GM23248 (cell line): ENCODE measurements around the gene AMPH. TPM values are rescaled to one million over a fixed set of nuclear protein-coding genes. Genes with fewer than 3 reads are reported as not detected.

ENCODE experiments used
- DNase-seq: peaks from one replicate; pipeline ENCODE4 v3.0.0-alpha.2; 2015
- H2AFZ ChIP-seq: fragments of 200-600 bp; sonication (generic); 2 replicates; pipeline ENCODE4 v1.6.1; 2016; ENCODE audit warnings: antibody characterized with exemption
- H3F3A ChIP-seq: fragments of 200-600 bp; sonication (generic); 2 replicates; pipeline ENCODE4 v1.6.1; 2016; ENCODE audit warnings: mild to moderate bottlenecking, antibody characterized with exemption, mixed run types; ENCODE audit not compliant: insufficient read depth
- H3K27ac ChIP-seq: fragments of 200-600 bp; sonication (generic); 2 replicates; pipeline ENCODE4 v1.5.1; 2016; ENCODE audit warnings: mild to moderate bottlenecking
- H3K27me3 ChIP-seq: fragments of 200-600 bp; sonication (generic); replicated peaks from 2 replicates; pipeline ENCODE4 v1.6.1; 2016; ENCODE audit warnings: mild to moderate bottlenecking; ENCODE audit not compliant: insufficient read depth
- H3K36me3 ChIP-seq: fragments of 200-600 bp; sonication (generic); 2 replicates; pipeline ENCODE4 v1.6.1; 2016; ENCODE audit warnings: low read depth, mild to moderate bottlenecking
- H3K4me1 ChIP-seq: fragments of 200-600 bp; sonication (generic); 2 replicates; pipeline ENCODE4 v1.6.1; 2016; ENCODE audit warnings: mild to moderate bottlenecking; ENCODE audit not compliant: insufficient read depth
- H3K4me2 ChIP-seq: fragments of 200-600 bp; sonication (generic); one replicate; pipeline ENCODE4 v1.6.1; 2016; ENCODE audit warnings: mild to moderate bottlenecking; ENCODE audit not compliant: unreplicated experiment
- H3K4me3 ChIP-seq: fragments of 200-600 bp; sonication (generic); 2 replicates; pipeline ENCODE4 v1.5.1; 2016; ENCODE audit warnings: mild to moderate bottlenecking
- H3K79me2 ChIP-seq: fragments of 200-600 bp; sonication (generic); 2 replicates; pipeline ENCODE4 v1.6.1; 2016; ENCODE audit warnings: mild to moderate bottlenecking; ENCODE audit not compliant: insufficient read depth
- H3K9ac ChIP-seq: fragments of 200-600 bp; sonication (generic); 2 replicates; pipeline ENCODE4 v1.6.1; 2016; ENCODE audit warnings: mild to moderate bottlenecking
- H3K9me2 ChIP-seq: fragments of 200-600 bp; sonication (generic); 2 replicates; pipeline ENCODE4 v1.6.1; 2016; ENCODE audit warnings: mixed run types, mild to moderate bottlenecking, moderate library complexity; ENCODE audit not compliant: insufficient read depth
- H3K9me3 ChIP-seq: fragments of 200-600 bp; sonication (generic); one replicate; pipeline ENCODE4 v1.6.1; 2017; ENCODE audit warnings: low read depth
- H4K20me1 ChIP-seq: fragments of 200-600 bp; sonication (generic); 2 replicates; pipeline ENCODE4 v1.6.0; 2016; ENCODE audit not compliant: insufficient read depth
- EZH2 ChIP-seq: fragments of 200-600 bp; sonication (generic); IDR thresholded peaks from 2 replicates; pipeline ENCODE4 v1.6.1; 2018; ENCODE audit warnings: antibody characterized with exemption, mild to moderate bottlenecking; ENCODE audit not compliant: insufficient read depth, poor library complexity, severe bottlenecking
- EZH2phosphoT487 ChIP-seq: fragments of 200-600 bp; sonication (generic); IDR thresholded peaks from 2 replicates; pipeline ENCODE4 v1.6.1; 2018; ENCODE audit warnings: antibody characterized with exemption, moderate library complexity, mild to moderate bottlenecking, low read depth; ENCODE audit not compliant: insufficient read depth
- WGBS, 2 experiments: methylation state at CpG; one replicate each; pipeline ENCODE4 v1.1.6; 2015 to 2017; ENCODE audit warnings: low lambda C conversion rate in 2 of 2, low coverage in 1 of 2; ENCODE audit errors: missing lambda C conversion rate in 2 of 2; 5-methylcytosine and 5-hydroxymethylcytosine counted together
- in situ Hi-C: fragments of 300-500 bp; cut with MboI; formaldehyde crosslinking; loops from 2 replicates; pipeline ENCODE4 v1.15.0; 2020
- polyA plus RNA-seq: library from polyadenylated mRNA; unstranded; fragments of >200 nt; fragmentation: Nextera tagmentation; extraction: Ambion mirVana; gene quantifications from 2 replicates; pipeline ENCODE4 v1.2.1, GENCODE V29; 2016
- total RNA-seq: library from RNA; depleted of rRNA; stranded (reverse); fragments of >200 nt; shearing (Covaris generic); gene quantifications from 2 replicates; pipeline ENCODE4 v1.2.3, GENCODE V29; 2014

The AMPH gene
- total and polyA plus RNA-seq, 2 experiments from 2014 or later: 3.1 to 4.9 TPM

DNA sequence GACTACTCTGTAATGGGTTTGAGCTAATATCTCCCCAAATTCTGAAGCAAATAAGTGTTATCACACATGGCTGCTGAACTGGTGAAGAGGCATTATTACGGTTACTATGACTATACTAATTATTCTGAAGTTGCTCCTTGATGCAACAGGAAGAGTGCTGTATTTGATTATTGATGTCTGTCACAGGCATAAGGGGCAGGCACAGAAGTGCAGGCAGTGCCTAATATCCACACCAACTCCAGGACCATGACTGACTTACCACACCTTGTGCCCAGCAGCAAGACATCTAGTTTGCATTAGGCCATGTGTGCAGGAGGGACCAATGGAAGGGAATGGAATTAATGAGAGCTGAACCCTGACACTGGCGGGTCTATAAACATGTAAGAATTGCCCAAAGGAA, 62.7 kb downstream of the AMPH start:
- no peaks in the 10 kb centered on the region for H3K79me2 ChIP-seq
- TF ChIP-seq EZH2phosphoT487 (no peak), EZH2 (no peak)
- H3K4me2 ChIP-seq: no peak overlapping the region
- H3K9me3 ChIP-seq: no peaks in the 10 kb centered on the region
- in situ Hi-C loops: no loop called here
- peaks cover under 1% of the 10 kb centered on the region; the same call in 1 of the 2 replicates for H3K4me1 ChIP-seq
- no peak for DNase-seq
- no peak overlapping the region for H3K27ac ChIP-seq
- H3K9me2 ChIP-seq: no peaks in the 10 kb centered on the region
- no peak overlapping the region for H2AFZ ChIP-seq
- no peaks in the 10 kb centered on the region for H3F3A ChIP-seq
- H3K9ac ChIP-seq: no peak overlapping the region
- no peaks in the 10 kb centered on the region for H3K36me3 ChIP-seq
- H4K20me1 ChIP-seq: no peaks in the 10 kb centered on the region
- no peaks in the 10 kb centered on the region for H3K27me3 ChIP-seq
- WGBS, 2 experiments: 81 to 90% methylated on average over 2 of the region's 2 CpGs
- H3K4me3 ChIP-seq: no peak overlapping the region

- TF ChIP-seq EZH2phosphoT487 (no peak), EZH2 (no peak)
- H3K9ac ChIP-seq: no peak overlapping the region
- H3K9me3 ChIP-seq: no peaks in the 10 kb centered on the region
- H3K4me3 ChIP-seq: no peak overlapping the region
- in situ Hi-C loops: no loop called here
- peaks cover 18% of the 10 kb centered on the region for H3K4me1 ChIP-seq
- H3K79me2 ChIP-seq: no peaks in the 10 kb centered on the region
- no peak for DNase-seq
- H3K4me2 ChIP-seq: no peak overlapping the region
- H3K27me3 ChIP-seq: no peaks in the 10 kb centered on the region
- H3F3A ChIP-seq: peaks cover 8% of the 10 kb centered on the region
- no peak overlapping the region for H2AFZ ChIP-seq
- WGBS, 2 experiments: 84 to 88% methylated on average over 2 of the region's 2 CpGs
- no peaks in the 10 kb centered on the region for H3K36me3 ChIP-seq
- H4K20me1 ChIP-seq: no peaks in the 10 kb centered on the region
- no peaks in the 10 kb centered on the region for H3K9me2 ChIP-seq
- no peak overlapping the region for H3K27ac ChIP-seq
These were observed 65.9 kb downstream of the AMPH start for GRCh38 chr7:38565289-38565688.

DNA sequence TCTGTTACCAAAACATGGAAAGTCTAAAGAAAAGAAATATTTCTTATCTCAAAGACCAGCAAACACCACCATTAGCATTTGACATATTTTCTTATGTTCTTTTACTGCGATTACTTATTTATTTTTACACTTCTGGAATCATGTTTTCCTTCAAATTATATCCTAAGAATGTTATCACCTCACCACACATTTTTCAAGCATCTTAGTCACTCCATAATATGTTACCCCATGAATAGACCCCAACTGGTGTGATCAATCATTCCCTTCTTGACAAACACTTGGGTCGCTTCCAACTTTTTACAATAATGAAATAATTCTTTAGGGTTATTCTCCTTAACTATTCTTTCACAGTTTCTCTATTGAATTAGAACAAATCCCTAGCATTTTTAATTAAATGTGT, 67.4 kb downstream of the AMPH start:
- H4K20me1 ChIP-seq: no peaks in the 10 kb centered on the region
- H3K79me2 ChIP-seq: no peaks in the 10 kb centered on the region
- 98 to 100% methylated on average over 2 of the region's 2 CpGs for WGBS, 2 experiments
- no peak overlapping the region for H2AFZ ChIP-seq
- no peaks in the 10 kb centered on the region for H3K27me3 ChIP-seq
- TF ChIP-seq EZH2 (no peak), EZH2phosphoT487 (no peak)
- no peak for DNase-seq
- H3F3A ChIP-seq: peaks cover 10% of the 10 kb centered on the region
- in situ Hi-C loops: no loop called here
- H3K9ac ChIP-seq: no peak overlapping the region
- H3K9me3 ChIP-seq: no peaks in the 10 kb centered on the region
- H3K36me3 ChIP-seq: no peaks in the 10 kb centered on the region
- H3K27ac ChIP-seq: no peak overlapping the region
- H3K9me2 ChIP-seq: no peaks in the 10 kb centered on the region
- H3K4me2 ChIP-seq: no peak overlapping the region
- H3K4me3 ChIP-seq: no peak overlapping the region
- H3K4me1 ChIP-seq: peaks cover 20% of the 10 kb centered on the region

DNA sequence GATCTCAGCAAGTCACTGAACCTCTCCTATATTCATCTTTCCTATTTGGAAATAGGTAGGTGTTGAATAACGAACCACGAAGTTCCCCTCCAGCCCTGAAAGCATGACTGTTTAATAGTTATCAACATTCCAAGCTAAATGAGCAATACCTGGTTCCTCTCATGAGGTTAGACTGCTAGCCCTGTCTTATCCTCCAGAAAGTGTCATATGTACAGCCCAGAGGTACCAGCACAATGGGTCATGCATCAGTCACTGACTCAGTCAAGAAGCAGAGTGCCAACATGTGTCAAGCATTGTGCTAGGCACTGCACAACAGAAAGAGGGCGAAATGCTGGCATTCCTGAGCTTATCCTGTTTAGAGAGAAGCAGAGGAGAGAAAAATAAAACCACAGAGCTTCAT, 70.0 kb downstream of the AMPH start:
- Histone ChIP-seq H3K9me2 (no peaks in the 10 kb centered on the region), H3K4me2 (no peak overlapping the region), H3K27ac (0 out of 2 replicates have a peak overlapping the region, but pooled peaks have one; percentile 14), H3F3A (peaks cover 10% of the 10 kb centered on the region), H3K9ac (no peak overlapping the region), H3K9me3 (no peaks in the 10 kb centered on the region), H3K4me1 (peaks cover 20% of the 10 kb centered on the region), H3K4me3 (no peak overlapping the region), H4K20me1 (no peaks in the 10 kb centered on the region), H2AFZ (no peak overlapping the region), H3K27me3 (no peaks in the 10 kb centered on the region), H3K79me2 (no peaks in the 10 kb centered on the region), H3K36me3 (no peaks in the 10 kb centered on the region)
- DNase-seq: peak; percentile 83
- WGBS, 2 experiments: 59 to 60% methylated on average over 3 of the region's 3 CpGs
- in situ Hi-C loops: no loop called here
- no peak for TF ChIP-seq EZH2phosphoT487
- no peak for TF ChIP-seq EZH2

- H3K4me3 ChIP-seq: no peak overlapping the region
- peaks cover 20% of the 10 kb centered on the region for H3K4me1 ChIP-seq
- DNase-seq: no peak
- no peak overlapping the region for H3K27ac ChIP-seq
- TF ChIP-seq EZH2phosphoT487: no peak
- TF ChIP-seq EZH2: no peak
- H3K79me2 ChIP-seq: no peaks in the 10 kb centered on the region
- 77 to 78% methylated on average over 7 of the region's 7 CpGs for WGBS, 2 experiments
- in situ Hi-C loops: no loop called here
- no peaks in the 10 kb centered on the region; the same call in 1 of the 2 replicates for H3K9me2 ChIP-seq
- no peaks in the 10 kb centered on the region for H3K27me3 ChIP-seq
- H3K36me3 ChIP-seq: no peaks in the 10 kb centered on the region
- no peak overlapping the region for H3K4me2 ChIP-seq
- H3F3A ChIP-seq: peaks cover 10% of the 10 kb centered on the region
- H3K9me3 ChIP-seq: no peaks in the 10 kb centered on the region
- H4K20me1 ChIP-seq: no peaks in the 10 kb centered on the region
- H3K9ac ChIP-seq: no peak overlapping the region
- no peak overlapping the region for H2AFZ ChIP-seq
These were observed 72.3 kb downstream of the AMPH start for GRCh38 chr7:38558761-38559345.
